ENCODE data around the gene ENPP7. TPM values are rescaled to one million over a fixed set of nuclear protein-coding genes. Genes with fewer than 3 reads are reported as not detected.

ENPP7 gene
- total RNA-seq, 1 experiment from 2014 or later: not detected

DNA sequence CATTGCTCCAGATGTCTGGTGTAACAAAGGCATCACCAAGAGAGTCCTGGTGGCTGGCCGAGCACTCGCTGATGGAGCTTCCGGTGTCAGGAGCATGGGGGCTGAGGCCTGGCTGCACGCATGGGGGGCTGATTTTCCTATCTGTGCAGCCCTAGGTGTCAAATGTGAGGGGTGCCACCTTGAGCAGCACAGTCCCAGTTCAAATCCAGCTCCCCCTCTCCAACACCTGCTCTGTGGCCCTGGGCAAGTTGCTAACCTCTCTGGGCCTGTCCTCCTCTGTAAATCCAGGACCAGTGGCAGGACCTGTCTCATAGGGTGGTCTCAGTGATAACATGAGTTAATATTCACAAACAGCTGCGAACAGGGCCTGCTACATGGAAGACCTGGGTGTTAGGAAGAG is 12.9 kb downstream of the ENPP7 start:
- Histone ChIP-seq H3K27me3 (replicated peaks; ENCODE audit: insufficient read depth, low read depth, low read length, poor library complexity) (peaks cover 20% of the 10 kb centered on the region), H3K4me1 (ENCODE audit: insufficient read depth, low read length, poor library complexity, severe bottlenecking) (peaks cover 21% of the 10 kb centered on the region), H3K27ac (ENCODE audit: low read depth, low read length, poor library complexity, severe bottlenecking) (no peak overlapping the region), H3K9me3 (ENCODE audit: low read depth, low read length, poor library complexity, severe bottlenecking) (no peaks in the 10 kb centered on the region), H3K4me3 (ENCODE audit: low read depth, low read length, poor library complexity, severe bottlenecking) (no peak overlapping the region), H3K36me3 (ENCODE audit: insufficient read depth, low read length, poor library complexity, severe bottlenecking) (no peaks in the 10 kb centered on the region)
- intact Hi-C loops (cut with micrococcal nuclease; ENCODE audit: unreplicated experiment): loop anchor here (5.0 to 10.0 kb wide), 2 partner anchors 91 to 179 kb away; partner anchors contain the start of gene CBX4
- TF ChIP-seq, protein P1, sequence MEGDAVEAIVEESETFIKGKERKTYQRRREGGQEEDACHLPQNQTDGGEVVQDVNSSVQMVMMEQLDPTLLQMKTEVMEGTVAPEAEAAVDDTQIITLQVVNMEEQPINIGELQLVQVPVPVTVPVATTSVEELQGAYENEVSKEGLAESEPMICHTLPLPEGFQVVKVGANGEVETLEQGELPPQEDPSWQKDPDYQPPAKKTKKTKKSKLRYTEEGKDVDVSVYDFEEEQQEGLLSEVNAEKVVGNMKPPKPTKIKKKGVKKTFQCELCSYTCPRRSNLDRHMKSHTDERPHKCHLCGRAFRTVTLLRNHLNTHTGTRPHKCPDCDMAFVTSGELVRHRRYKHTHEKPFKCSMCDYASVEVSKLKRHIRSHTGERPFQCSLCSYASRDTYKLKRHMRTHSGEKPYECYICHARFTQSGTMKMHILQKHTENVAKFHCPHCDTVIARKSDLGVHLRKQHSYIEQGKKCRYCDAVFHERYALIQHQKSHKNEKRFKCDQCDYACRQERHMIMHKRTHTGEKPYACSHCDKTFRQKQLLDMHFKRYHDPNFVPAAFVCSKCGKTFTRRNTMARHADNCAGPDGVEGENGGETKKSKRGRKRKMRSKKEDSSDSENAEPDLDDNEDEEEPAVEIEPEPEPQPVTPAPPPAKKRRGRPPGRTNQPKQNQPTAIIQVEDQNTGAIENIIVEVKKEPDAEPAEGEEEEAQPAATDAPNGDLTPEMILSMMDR (conservative IDR thresholded peaks at IDR 0.05; ENCODE audit: low read depth, low read length): no peak
- TF ChIP-seq EZH2 (IDR thresholded peaks at IDR 0.05; ENCODE audit: borderline replicate concordance, low read depth, low read length, poor library complexity, severe bottlenecking): no peak
- DNase-seq (ENCODE audit: low spot score): no peak
- BruUV-seq (replicated peaks): no TSS peak
- CTCF ChIA-PET: no interaction called here
- POLR2A ChIA-PET (ENCODE audit: low non-redundant PET): interaction anchor here (0.6 kb wide), 1 partner anchor 1177 kb away, joined by 5 read pairs; no protein-coding TSS in a partner anchor

DNA sequence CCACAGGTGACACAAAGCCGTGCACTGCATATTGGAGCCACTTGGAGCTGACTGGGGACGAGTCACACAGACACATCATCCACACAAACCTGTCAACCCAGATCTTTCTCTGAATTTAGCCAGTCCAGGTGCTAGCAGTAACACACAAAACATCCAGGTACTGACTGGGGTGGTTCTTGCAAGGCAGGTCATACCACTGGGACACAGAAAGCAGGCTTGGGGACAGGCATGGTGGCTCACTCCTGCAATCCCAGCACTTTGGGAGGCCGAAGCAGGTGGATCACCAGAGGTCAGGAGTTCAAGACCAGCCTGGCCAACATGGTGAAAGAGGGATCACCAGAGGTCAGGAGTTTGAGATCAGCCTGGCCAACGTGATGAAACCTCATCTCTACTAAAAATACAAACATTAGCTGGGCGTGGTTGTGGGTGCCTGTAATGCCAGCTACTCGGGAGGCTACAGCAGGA is 14.9 kb downstream of the ENPP7 start:
- H3K4me1 ChIP-seq (ENCODE audit: insufficient read depth, low read length, poor library complexity, severe bottlenecking): peaks cover 33% of the 10 kb centered on the region
- H3K27ac ChIP-seq (ENCODE audit: low read depth, low read length, poor library complexity, severe bottlenecking): no peak overlapping the region
- intact Hi-C loops (cut with micrococcal nuclease; ENCODE audit: unreplicated experiment): loop anchor here (2.0 to 10.0 kb wide), 2 partner anchors 89 to 245 kb away; partner anchors contain the start of gene CBX4
- ChIA-PET CTCF (interaction anchor here (0.6 to 1.5 kb wide), 8 partner anchors 12 to 225 kb away, joined by 3 to 10 read pairs (median 4); no protein-coding TSS in a partner anchor), POLR2A (ENCODE audit: low non-redundant PET) (no interaction called here)
- TF ChIP-seq, protein P1 (conservative IDR thresholded peaks at IDR 0.05; ENCODE audit: low read depth, low read length): no peak
- no peak for TF ChIP-seq EZH2 (IDR thresholded peaks at IDR 0.05; ENCODE audit: borderline replicate concordance, low read depth, low read length, poor library complexity, severe bottlenecking)
- DNase-seq (ENCODE audit: low spot score): no peak
- no peaks in the 10 kb centered on the region for H3K9me3 ChIP-seq (ENCODE audit: low read depth, low read length, poor library complexity, severe bottlenecking)
- peaks cover 23% of the 10 kb centered on the region for H3K27me3 ChIP-seq (replicated peaks; ENCODE audit: insufficient read depth, low read depth, low read length, poor library complexity)
- H3K36me3 ChIP-seq (ENCODE audit: insufficient read depth, low read length, poor library complexity, severe bottlenecking): no peaks in the 10 kb centered on the region
- no peak overlapping the region for H3K4me3 ChIP-seq (ENCODE audit: low read depth, low read length, poor library complexity, severe bottlenecking)
- BruUV-seq (replicated peaks): no TSS peak

DNA sequence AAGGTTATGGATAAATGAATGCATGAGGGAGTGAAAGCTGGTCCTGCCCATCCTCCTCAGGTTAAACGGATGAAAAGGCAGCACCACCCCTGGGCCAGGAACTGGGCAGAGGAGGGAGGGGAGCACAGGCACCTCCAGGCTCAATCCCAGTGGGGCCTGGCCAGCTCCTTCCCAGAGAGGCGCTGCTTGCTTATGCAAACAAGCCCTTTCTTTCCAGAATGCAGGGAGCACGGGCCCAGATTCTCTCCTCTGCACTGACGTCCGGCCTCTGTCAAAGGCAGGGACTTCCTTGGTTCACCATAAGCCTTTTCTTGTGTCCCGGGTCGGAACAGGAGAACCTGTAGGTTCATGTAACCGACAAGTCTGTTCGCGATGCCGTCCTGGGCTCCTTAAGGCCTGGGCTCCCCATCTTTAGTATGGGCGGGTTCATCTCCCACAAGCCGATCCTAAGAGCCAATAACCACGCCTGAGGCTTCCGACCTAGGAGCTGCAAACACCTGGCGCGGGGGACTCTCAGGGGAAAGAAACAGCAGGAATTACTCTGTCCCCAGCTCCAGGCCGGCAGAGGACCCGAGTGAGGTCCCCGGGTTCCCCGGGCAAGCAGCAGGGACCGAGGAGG is 16.3 kb downstream of the ENPP7 start:
- CTCF ChIA-PET: interaction anchor here (1.0 kb wide), 1 partner anchor 98 kb away, joined by 3 read pairs; no protein-coding TSS in a partner anchor

More for the DNA sequence above, 16.3 kb downstream of the ENPP7 start:
- TF ChIP-seq, protein P1 (conservative IDR thresholded peaks at IDR 0.05; ENCODE audit: low read depth, low read length): no peak
- no peak for TF ChIP-seq EZH2 (IDR thresholded peaks at IDR 0.05; ENCODE audit: borderline replicate concordance, low read depth, low read length, poor library complexity, severe bottlenecking)
- H3K9me3 ChIP-seq (ENCODE audit: low read depth, low read length, poor library complexity, severe bottlenecking): no peaks in the 10 kb centered on the region
- no peak overlapping the region for H3K27ac ChIP-seq (ENCODE audit: low read depth, low read length, poor library complexity, severe bottlenecking)
- peaks cover 23% of the 10 kb centered on the region for H3K27me3 ChIP-seq (replicated peaks; ENCODE audit: insufficient read depth, low read depth, low read length, poor library complexity)
- POLR2A ChIA-PET (ENCODE audit: low non-redundant PET): no interaction called here
- peaks cover 30% of the 10 kb centered on the region for H3K4me1 ChIP-seq (ENCODE audit: insufficient read depth, low read length, poor library complexity, severe bottlenecking)
- no TSS peak for BruUV-seq (replicated peaks)
- H3K4me3 ChIP-seq (ENCODE audit: low read depth, low read length, poor library complexity, severe bottlenecking): no peak overlapping the region
- no peak for DNase-seq (ENCODE audit: low spot score)
- H3K36me3 ChIP-seq (ENCODE audit: insufficient read depth, low read length, poor library complexity, severe bottlenecking): no peaks in the 10 kb centered on the region
- intact Hi-C loops (cut with micrococcal nuclease; ENCODE audit: unreplicated experiment): loop anchor here (2.0 to 10.0 kb wide), 2 partner anchors 88 to 244 kb away; partner anchors contain the start of gene CBX4
